GM13977 (cell line): ENCODE data around the gene SLC35E1.
"Not testable (repeated sequence)": the region's sequence is repeated elsewhere in the genome, so short reads cannot be mapped to it uniquely, and the experiment has no call there.

Experiments
- DNase-seq: peaks from one replicate; pipeline ENCODE4 v3.0.0; 2012; ENCODE audit warnings: low spot score
- CTCF ChIP-seq: IDR thresholded peaks from 2 replicates; pipeline ENCODE4 v1.5.1; 2012; ENCODE audit warnings: mild to moderate bottlenecking, control low read depth; ENCODE audit not compliant: insufficient read depth; ENCODE audit errors: extremely low read depth, missing control alignments
- in situ Hi-C: fragments of 300-500 bp; cut with MboI; formaldehyde crosslinking; loops from one replicate; pipeline ENCODE4 v1.12.0; 2022; ENCODE audit warnings: low sequenced_read_pairs, low pct_unique_long_range_greater_than_20kb, mixed read lengths, inconsistent platforms; ENCODE audit not compliant: unreplicated experiment

The SLC35E1 gene

GRCh38 chr19:16514383-16515019, 57.7 kb downstream of the SLC35E1 start:
- no peak for DNase-seq
- TF ChIP-seq CTCF, result no peak
- in situ Hi-C loops, result no loop called here

DNA sequence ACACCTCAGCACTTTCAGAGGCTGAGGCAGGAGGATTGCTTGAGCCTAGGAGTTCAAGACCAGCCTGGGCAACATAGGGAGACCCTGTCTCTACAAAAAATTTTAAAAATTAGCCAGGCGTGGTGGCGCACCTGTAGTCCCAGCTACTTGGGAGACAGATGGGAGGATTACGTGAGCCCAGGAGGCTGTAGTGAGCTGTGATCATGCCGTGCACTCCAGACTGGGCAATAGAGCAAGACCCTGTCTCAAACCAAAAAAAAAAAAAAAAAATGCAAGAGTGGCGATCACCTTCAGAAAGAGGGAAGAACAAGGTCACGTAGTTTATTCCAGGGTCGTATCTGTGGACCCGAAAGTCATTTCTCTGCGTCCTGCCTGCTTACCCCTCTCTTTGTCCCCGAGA, 59.6 kb downstream of the SLC35E1 start:
- in situ Hi-C loops, DNase-seq: not testable (repeated sequence)

GRCh38 chr19:16509141-16510061, 62.8 kb downstream of the SLC35E1 start:
- no peak for TF ChIP-seq CTCF
- no peak for DNase-seq
- in situ Hi-C loops, result no loop called here

DNA sequence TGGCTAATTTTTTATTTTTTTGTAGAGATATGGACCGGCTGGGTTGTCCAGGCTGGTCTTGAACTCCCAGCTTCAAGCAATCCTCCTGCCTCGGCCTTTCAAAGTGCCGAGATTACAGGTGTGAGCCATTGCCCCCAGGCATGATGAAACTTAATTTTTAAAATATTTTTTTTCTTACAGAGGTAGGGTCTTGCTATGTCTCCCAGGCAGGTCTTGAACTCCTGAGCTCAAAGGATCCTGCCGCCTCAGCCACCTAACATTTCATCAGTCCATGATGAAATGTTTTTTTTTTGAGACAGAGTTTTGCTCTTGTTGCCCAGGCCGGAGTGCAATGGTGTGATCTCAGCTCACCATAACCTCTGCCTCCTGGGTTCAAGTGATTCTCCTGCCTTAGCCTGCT, 63.7 kb downstream of the SLC35E1 start:
- no peak for DNase-seq
- in situ Hi-C loops, result no loop called here
- TF ChIP-seq CTCF, result no peak

- DNase-seq, result no peak
- no peak for TF ChIP-seq CTCF
- in situ Hi-C loops, result no loop called here
Observed at GRCh38 chr19:16506961-16507360, 65.3 kb downstream of the SLC35E1 start.

DNA sequence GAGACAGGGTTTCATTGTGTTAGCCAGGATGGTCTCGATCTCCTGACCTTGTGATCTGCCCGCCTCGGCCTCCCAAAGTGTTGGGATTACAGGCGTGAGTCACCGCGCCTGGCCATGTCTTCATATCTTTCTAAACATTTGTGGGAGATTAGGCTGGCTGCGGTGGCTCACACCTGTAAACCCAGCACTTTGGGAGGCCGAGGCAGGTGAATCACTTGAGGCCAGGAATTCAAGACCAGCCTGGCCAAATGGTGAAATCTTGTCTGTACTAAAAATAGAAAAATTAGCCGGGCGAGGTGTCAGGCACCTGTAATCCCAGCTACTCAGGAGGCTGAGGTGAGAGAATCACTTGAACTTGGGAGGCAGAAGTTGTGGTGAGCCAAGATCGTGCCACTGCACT, 66.1 kb downstream of the SLC35E1 start:
- DNase-seq, in situ Hi-C loops: not testable (repeated sequence)

DNA sequence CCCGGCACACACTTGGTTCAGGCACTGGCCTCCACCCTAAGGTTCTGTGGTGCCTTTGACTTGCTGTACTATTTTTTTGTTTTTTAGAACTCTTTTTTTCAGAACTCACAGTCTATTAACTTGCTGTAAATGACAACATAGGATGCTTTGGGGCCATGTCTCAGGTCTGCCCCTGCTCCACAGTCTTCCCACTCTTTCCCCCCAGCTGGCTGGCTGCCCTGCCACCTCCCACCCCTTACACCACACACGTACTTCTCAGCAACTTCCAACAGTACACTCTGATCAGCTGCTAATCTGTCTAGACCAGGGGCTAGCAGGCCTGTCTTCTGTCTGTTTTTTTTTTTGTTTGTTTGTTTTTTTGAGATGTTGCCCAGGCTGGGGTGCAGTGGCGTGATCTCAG, 67.9 kb downstream of the SLC35E1 start:
- in situ Hi-C loops, result no loop called here

More for the DNA sequence above, 67.9 kb downstream of the SLC35E1 start:
- no peak for TF ChIP-seq CTCF
- DNase-seq, result no peak
